HL-60 (cell line): ENCODE results near the gene PCDHGC4.

Experiments
- POLR2AphosphoS5 ChIP-seq: IDR thresholded peaks from 2 replicates; pipeline ENCODE4 v1.6.1; 2012; ENCODE audit warnings: low read depth
- TF ChIP-seq, protein P1 (sequence below): IDR thresholded peaks from one replicate; pipeline ENCODE4 v1.5.1; 2011; ENCODE audit warnings: low read length, control low read depth, inconsistent platforms; ENCODE audit not compliant: insufficient read depth

- TF ChIP-seq, protein P1, sequence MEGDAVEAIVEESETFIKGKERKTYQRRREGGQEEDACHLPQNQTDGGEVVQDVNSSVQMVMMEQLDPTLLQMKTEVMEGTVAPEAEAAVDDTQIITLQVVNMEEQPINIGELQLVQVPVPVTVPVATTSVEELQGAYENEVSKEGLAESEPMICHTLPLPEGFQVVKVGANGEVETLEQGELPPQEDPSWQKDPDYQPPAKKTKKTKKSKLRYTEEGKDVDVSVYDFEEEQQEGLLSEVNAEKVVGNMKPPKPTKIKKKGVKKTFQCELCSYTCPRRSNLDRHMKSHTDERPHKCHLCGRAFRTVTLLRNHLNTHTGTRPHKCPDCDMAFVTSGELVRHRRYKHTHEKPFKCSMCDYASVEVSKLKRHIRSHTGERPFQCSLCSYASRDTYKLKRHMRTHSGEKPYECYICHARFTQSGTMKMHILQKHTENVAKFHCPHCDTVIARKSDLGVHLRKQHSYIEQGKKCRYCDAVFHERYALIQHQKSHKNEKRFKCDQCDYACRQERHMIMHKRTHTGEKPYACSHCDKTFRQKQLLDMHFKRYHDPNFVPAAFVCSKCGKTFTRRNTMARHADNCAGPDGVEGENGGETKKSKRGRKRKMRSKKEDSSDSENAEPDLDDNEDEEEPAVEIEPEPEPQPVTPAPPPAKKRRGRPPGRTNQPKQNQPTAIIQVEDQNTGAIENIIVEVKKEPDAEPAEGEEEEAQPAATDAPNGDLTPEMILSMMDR, result no peak
- no peak for TF ChIP-seq POLR2AphosphoS5
Measured at GRCh38 chr5:141491323-141492167, 6.7 kb downstream of the PCDHGC4 start.
